VCaP (cell line): ENCODE data around the gene CRYGN.

Source experiments
- H3K27ac ChIP-seq: fragments of 450-650 bp; 2 replicates; pipeline ENCODE4 v1.5.1; 2017
- CTCF ChIP-seq: fragments of 450-650 bp; conservative IDR thresholded peaks from 2 replicates; pipeline ENCODE4 v1.5.1; 2017; ENCODE audit warnings: mild to moderate bottlenecking, moderate library complexity

CRYGN gene

GRCh38 chr7:151439855-151440798, at the start of gene CRYGN:
Gene CRYGN, minus strand, starts transcription at chr7:151440141. Its CDS starts 224 bp downstream, at chr7:151439917.
- no peak within 1 kb of the TSS for H3K27ac ChIP-seq
- no peak for TF ChIP-seq CTCF

- TF ChIP-seq CTCF = no peak
- H3K27ac ChIP-seq = no peak overlapping the region
Observed at GRCh38 chr7:151489498-151489897, 49.6 kb upstream of the CRYGN start.

GRCh38 chr7:151488096-151488495, 48.2 kb upstream of the CRYGN start:
- H3K27ac ChIP-seq = no peak overlapping the region
- TF ChIP-seq CTCF = no peak

GRCh38 chr7:151487228-151487627, 47.3 kb upstream of the CRYGN start:
- H3K27ac ChIP-seq = no peak overlapping the region

GRCh38 chr7:151486074-151486473, 46.1 kb upstream of the CRYGN start:
- no peak overlapping the region for H3K27ac ChIP-seq
- no peak for TF ChIP-seq CTCF

More at GRCh38 chr7:151487228-151487627, 47.3 kb upstream of the CRYGN start:
- no peak for TF ChIP-seq CTCF

GRCh38 chr7:151484971-151485707, 45.2 kb upstream of the CRYGN start:
- H3K27ac ChIP-seq = no peak overlapping the region
- TF ChIP-seq CTCF = no peak

- TF ChIP-seq CTCF = no peak
- H3K27ac ChIP-seq = no peak overlapping the region
Observed at GRCh38 chr7:151483711-151483983, 43.7 kb upstream of the CRYGN start.
